H9 (cell line): ENCODE data around the gene TOGARAM1. TPM values are rescaled to one million over a fixed set of nuclear protein-coding genes. Genes with fewer than 3 reads are reported as not detected.

Experiments used
- DNase-seq: peaks from one replicate; pipeline ENCODE4 v3.0.0-alpha.2; 2017
- H2AFZ ChIP-seq: one replicate; pipeline ENCODE4 v1.6.1; 2013; ENCODE audit warnings: mild to moderate bottlenecking, low read length, control low read depth, moderate library complexity
- H2AK5ac ChIP-seq: 2 replicates; pipeline ENCODE4 v1.6.1; 2013; ENCODE audit warnings: low read length, control low read depth, mixed read lengths; ENCODE audit not compliant: insufficient read length
- H2BK120ac ChIP-seq: one replicate; pipeline ENCODE4 v1.6.1; 2013; ENCODE audit warnings: low read depth, mild to moderate bottlenecking, low read length, control low read depth, inconsistent platforms; ENCODE audit not compliant: poor library complexity, severe bottlenecking
- H2BK12ac ChIP-seq: 2 replicates; pipeline ENCODE4 v1.6.1; 2013; ENCODE audit warnings: low read length, control low read depth, mixed read lengths, low read depth; ENCODE audit not compliant: insufficient read length
- H2BK15ac ChIP-seq: 2 replicates; pipeline ENCODE4 v1.6.1; 2013; ENCODE audit warnings: low read depth, low read length, control low read depth
- H2BK20ac ChIP-seq: one replicate; pipeline ENCODE4 v1.6.1; 2013; ENCODE audit warnings: low read depth, mild to moderate bottlenecking, low read length, control low read depth, inconsistent platforms; ENCODE audit not compliant: poor library complexity, severe bottlenecking
- H2BK5ac ChIP-seq: 2 replicates; pipeline ENCODE4 v1.6.1; 2013; ENCODE audit warnings: low read length, control low read depth, mixed read lengths; ENCODE audit not compliant: insufficient read length
- H3K14ac ChIP-seq: 2 replicates; pipeline ENCODE4 v1.6.1; 2013; ENCODE audit warnings: low read length, control low read depth; ENCODE audit not compliant: insufficient read depth
- H3K18ac ChIP-seq: 2 replicates; pipeline ENCODE4 v1.6.1; 2013; ENCODE audit warnings: low read depth, mild to moderate bottlenecking, mixed read lengths, low read length, control low read depth; ENCODE audit not compliant: insufficient read length
- H3K23ac ChIP-seq: 2 replicates; pipeline ENCODE4 v1.6.1; 2013; ENCODE audit warnings: low read length, control low read depth, mixed read lengths, low read depth; ENCODE audit not compliant: insufficient read length
- H3K23me2 ChIP-seq: 2 replicates; pipeline ENCODE4 v1.6.1; 2013; ENCODE audit warnings: low read depth, mild to moderate bottlenecking, mixed read lengths, low read length, control low read depth; ENCODE audit not compliant: insufficient read length, poor library complexity, severe bottlenecking
- H3K27ac ChIP-seq: 2 replicates; pipeline ENCODE4 v1.5.1; 2013; ENCODE audit warnings: low read length, control low read depth, mixed read lengths, low read depth; ENCODE audit not compliant: insufficient read length
- H3K27me3 ChIP-seq: 2 replicates; pipeline ENCODE4 v1.6.1; 2013; ENCODE audit warnings: low read length, control low read depth, inconsistent platforms; ENCODE audit not compliant: insufficient read depth
- H3K4ac ChIP-seq: 2 replicates; pipeline ENCODE4 v1.6.1; 2013; ENCODE audit warnings: low read depth, mild to moderate bottlenecking, control low read depth, inconsistent platforms, low read length, moderate library complexity
- H3K4me1 ChIP-seq: 2 replicates; pipeline ENCODE4 v1.6.1; 2013; ENCODE audit warnings: low read length, control low read depth, inconsistent platforms; ENCODE audit not compliant: insufficient read depth
- H3K4me2 ChIP-seq: 2 replicates; pipeline ENCODE4 v1.6.1; 2013; ENCODE audit warnings: low read length, control low read depth, mixed read lengths; ENCODE audit not compliant: insufficient read length, insufficient read depth
- H3K56ac ChIP-seq: 2 replicates; pipeline ENCODE4 v1.6.1; 2013; ENCODE audit warnings: low read depth, mild to moderate bottlenecking, mixed read lengths, low read length, control low read depth; ENCODE audit not compliant: insufficient read length
- H3K79me1 ChIP-seq: 2 replicates; pipeline ENCODE4 v1.6.1; 2013; ENCODE audit warnings: low read depth, mild to moderate bottlenecking, moderate library complexity, low read length, control low read depth, inconsistent platforms; ENCODE audit not compliant: insufficient read depth, poor library complexity, severe bottlenecking
- H3K79me2 ChIP-seq: 2 replicates; pipeline ENCODE4 v1.6.1; 2013; ENCODE audit warnings: low read length, control low read depth, inconsistent platforms; ENCODE audit not compliant: insufficient read depth
- H3K9ac ChIP-seq: 2 replicates; pipeline ENCODE4 v1.6.1; 2013; ENCODE audit warnings: low read length, control low read depth, mixed read lengths; ENCODE audit not compliant: insufficient read length; ENCODE audit errors: extremely low read depth
- H3K9me3 ChIP-seq: one replicate; pipeline ENCODE4 v1.6.1; 2013; ENCODE audit warnings: low read depth, low read length, inconsistent platforms; ENCODE audit not compliant: control insufficient read depth
- H3T11ph ChIP-seq: one replicate; pipeline ENCODE4 v1.6.1; 2013; ENCODE audit warnings: mild to moderate bottlenecking, low read length, control low read depth, inconsistent platforms
- H4K20me1 ChIP-seq: one replicate; pipeline ENCODE4 v1.6.1; 2013; ENCODE audit not compliant: control insufficient read depth, insufficient read length, insufficient read depth
- H4K5ac ChIP-seq: 2 replicates; pipeline ENCODE4 v1.6.1; 2013; ENCODE audit warnings: low read depth, mild to moderate bottlenecking, mixed read lengths, low read length, control low read depth; ENCODE audit not compliant: insufficient read length
- H4K8ac ChIP-seq: replicated peaks from 2 replicates; pipeline ENCODE4 v1.6.1; 2013; ENCODE audit warnings: low read length, control low read depth, mixed read lengths, low read depth; ENCODE audit not compliant: insufficient read length
- H4K91ac ChIP-seq: 2 replicates; pipeline ENCODE4 v1.6.1; 2013; ENCODE audit warnings: low read depth, mild to moderate bottlenecking, moderate library complexity, mixed read lengths, low read length, control low read depth; ENCODE audit not compliant: insufficient read length
- H3K27ac Mint-ChIP-seq, 3 experiments: 2 replicates in 2 of 3; 3 replicates in 1 of 3; pipeline ENCODE4 v1.8.0; 2020 to 2021; ENCODE audit warnings: mixed read lengths in 3 of 3, mild to moderate bottlenecking in 1 of 3, moderate library complexity in 1 of 3
- H3K27me3 Mint-ChIP-seq: 2 replicates; pipeline ENCODE4 v1.8.0; 2021; ENCODE audit warnings: low read depth, mild to moderate bottlenecking, moderate library complexity, mixed read lengths
- H3K36me3 Mint-ChIP-seq, 3 experiments: 2 replicates in 2 of 3; 3 replicates in 1 of 3; pipeline ENCODE4 v1.8.0; 2020 to 2021; ENCODE audit warnings: low read depth in 3 of 3, mixed read lengths in 3 of 3; ENCODE audit not compliant: insufficient read depth in 1 of 3
- H3K4me1 Mint-ChIP-seq, 2 experiments: 2 replicates each; pipeline ENCODE4 v1.8.0; 2020; ENCODE audit warnings: mixed read lengths in 2 of 2
- H3K4me3 Mint-ChIP-seq, 2 experiments: 2 replicates in 1 of 2; 3 replicates in 1 of 2; pipeline ENCODE4 v1.8.0; 2020 to 2021; ENCODE audit warnings: mild to moderate bottlenecking in 2 of 2, mixed read lengths in 2 of 2, moderate library complexity in 1 of 2
- H3K9me3 Mint-ChIP-seq, 2 experiments: 2 replicates in 1 of 2; 3 replicates in 1 of 2; pipeline ENCODE4 v1.8.0; 2020; ENCODE audit warnings: mild to moderate bottlenecking in 2 of 2, mixed read lengths in 2 of 2, moderate library complexity in 1 of 2
- WGBS: extraction: QIAGEN DNeasy Blood & Tissue Kit; methylation state at CpG from one replicate; pipeline ENCODE4 v1.1.7; 2013; ENCODE audit warnings: missing lambda C conversion rate, low lambda C conversion rate, mixed read lengths; ENCODE audit not compliant: insufficient read length; ENCODE audit errors: extremely low coverage; 5-methylcytosine and 5-hydroxymethylcytosine counted together
- total RNA-seq: library from RNA; stranded (reverse); gene quantifications from 2 replicates; pipeline ENCODE4 v1.2.1, GENCODE V29; 2021
- TF ChIP-seq, protein P1 (sequence below): fragments of 200-600 bp; sonication (generic); conservative IDR thresholded peaks from 3 replicates; pipeline ENCODE4 v1.8.0; 2021; ENCODE audit warnings: antibody characterized with exemption, mild to moderate bottlenecking

Gene TOGARAM1
- total RNA-seq, 1 experiment from 2014 or later = 11.4 TPM

- Histone ChIP-seq H3K79me1 (no peaks in the 10 kb centered on the region), H3K27me3 (no peaks in the 10 kb centered on the region), H2BK5ac (no peak overlapping the region), H2AK5ac (no peak overlapping the region), H3K9ac (no peak overlapping the region), H2AFZ (no peak overlapping the region), H3K27ac (no peak overlapping the region), H2BK12ac (no peak overlapping the region), H3K23me2 (no peaks in the 10 kb centered on the region), H3K18ac (no peak overlapping the region), H3K79me2 (no peaks in the 10 kb centered on the region), H4K5ac (no peak overlapping the region), H3K4me1 (no peaks in the 10 kb centered on the region), H3K4me2 (no peak overlapping the region), H3K23ac (no peak overlapping the region), H3K56ac (no peak overlapping the region), H2BK20ac (no peak overlapping the region), H4K8ac (no peak overlapping the region), H4K91ac (no peak overlapping the region), H2BK15ac (no peak overlapping the region), H2BK120ac (no peak overlapping the region), H3K14ac (no peak overlapping the region), H3K9me3 (no peaks in the 10 kb centered on the region), H3T11ph (no peak overlapping the region), H3K4ac (no peak overlapping the region), H4K20me1 (no peaks in the 10 kb centered on the region)
- Mint-ChIP-seq H3K27me3 (no peaks in the 10 kb centered on the region), H3K4me1 (no peaks in the 10 kb centered on the region), H3K4me3 (no peak overlapping the region), H3K27ac (no peak overlapping the region), H3K9me3 (no peaks in the 10 kb centered on the region), H3K36me3 (peaks cover 2 to 9% (median 6%) of the 10 kb centered on the region in 3 experiments; a peak in 4 of 7 replicates)
- no peak for DNase-seq
- TF ChIP-seq, protein P1, sequence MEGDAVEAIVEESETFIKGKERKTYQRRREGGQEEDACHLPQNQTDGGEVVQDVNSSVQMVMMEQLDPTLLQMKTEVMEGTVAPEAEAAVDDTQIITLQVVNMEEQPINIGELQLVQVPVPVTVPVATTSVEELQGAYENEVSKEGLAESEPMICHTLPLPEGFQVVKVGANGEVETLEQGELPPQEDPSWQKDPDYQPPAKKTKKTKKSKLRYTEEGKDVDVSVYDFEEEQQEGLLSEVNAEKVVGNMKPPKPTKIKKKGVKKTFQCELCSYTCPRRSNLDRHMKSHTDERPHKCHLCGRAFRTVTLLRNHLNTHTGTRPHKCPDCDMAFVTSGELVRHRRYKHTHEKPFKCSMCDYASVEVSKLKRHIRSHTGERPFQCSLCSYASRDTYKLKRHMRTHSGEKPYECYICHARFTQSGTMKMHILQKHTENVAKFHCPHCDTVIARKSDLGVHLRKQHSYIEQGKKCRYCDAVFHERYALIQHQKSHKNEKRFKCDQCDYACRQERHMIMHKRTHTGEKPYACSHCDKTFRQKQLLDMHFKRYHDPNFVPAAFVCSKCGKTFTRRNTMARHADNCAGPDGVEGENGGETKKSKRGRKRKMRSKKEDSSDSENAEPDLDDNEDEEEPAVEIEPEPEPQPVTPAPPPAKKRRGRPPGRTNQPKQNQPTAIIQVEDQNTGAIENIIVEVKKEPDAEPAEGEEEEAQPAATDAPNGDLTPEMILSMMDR = no peak
- no CpG with 5 or more reads among the region's 2 CpGs for WGBS
These were observed 66.2 kb downstream of the TOGARAM1 start for GRCh38 chr14:45028107-45028626.
